Measurements from ENCODE around the gene DCAKD. TPM values are rescaled to one million over a fixed set of nuclear protein-coding genes. Genes with fewer than 3 reads are reported as not detected.

DCAKD gene
- polyA plus RNA-seq, 4 donors: 4.2 to 22.5 (median 11.4) TPM

GRCh38 chr17:44998646-44999045 is 52.8 kb downstream of the DCAKD start:
- Histone ChIP-seq H3K4me1 (ENCODE audit: control insufficient read depth in 3 of 3, insufficient read depth in 2 of 3, low read depth in 1 of 3, low read length in 2 of 3) (peaks cover 0 to 10% (median 0%) of the 10 kb centered on the region in 3 donors), H3K4me3 (ENCODE audit: low read depth in 1 of 3, low read length in 3 of 3) (no peak overlapping the region), H3K9me3 (ENCODE audit: control insufficient read depth in 2 of 2, insufficient read depth in 1 of 2, low read depth in 1 of 2, low read length in 1 of 2) (peaks cover 0 to 2% of the 10 kb centered on the region in 2 donors), H3K27me3 (ENCODE audit: control insufficient read depth in 3 of 3, insufficient read depth in 3 of 3, low read length in 3 of 3) (peaks cover 0 to 11% (median 0%) of the 10 kb centered on the region in 3 donors), H3K27ac (ENCODE audit: low read depth in 1 of 3, low read length in 2 of 3) (no peak overlapping the region), H3K36me3 (ENCODE audit: control insufficient read depth in 3 of 3, insufficient read depth in 2 of 3, low read depth in 1 of 3, low read length in 3 of 3) (no peaks in the 10 kb centered on the region)
- DNase-seq: no peak
- FAIRE-seq: no peak

DNA sequence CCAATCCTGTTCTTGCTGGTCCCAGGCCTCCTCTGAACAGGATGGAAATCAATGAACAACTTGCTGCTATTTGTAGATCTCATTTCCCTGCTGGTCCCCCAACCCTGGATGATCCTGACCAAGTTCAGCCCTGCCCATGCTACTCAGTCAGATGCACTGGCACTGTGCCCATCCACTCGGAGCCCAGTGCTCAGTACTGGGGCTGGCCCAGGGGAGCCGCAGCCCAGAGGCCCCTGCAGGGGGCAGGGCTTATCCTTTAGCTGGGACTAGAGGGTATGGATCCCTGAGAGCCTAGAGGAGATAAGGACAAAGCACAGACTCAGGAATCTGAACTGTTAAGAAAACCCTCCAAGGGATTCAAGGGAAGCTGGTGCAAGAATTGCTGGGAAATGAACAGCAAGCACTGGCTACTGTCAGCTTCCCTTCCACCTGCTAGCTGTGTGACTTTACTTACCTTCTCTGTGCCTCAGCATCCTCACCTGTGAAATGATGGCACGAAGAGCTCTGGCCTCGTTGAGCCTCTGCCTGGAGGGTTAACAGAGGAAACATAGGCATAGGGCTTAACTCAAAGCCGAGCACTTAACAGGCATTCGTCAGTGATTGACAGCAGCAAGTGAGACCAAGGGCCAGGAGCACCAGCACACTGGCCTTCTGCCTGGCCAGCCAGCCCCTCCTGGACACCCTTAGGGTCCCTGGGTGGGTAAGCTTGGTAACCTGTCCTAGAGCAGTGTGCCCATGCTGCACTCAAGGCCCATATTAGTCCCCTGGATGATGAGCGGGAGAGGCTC is 53.5 kb downstream of the DCAKD start:
- peaks cover 0 to 2% of the 10 kb centered on the region in 2 donors for H3K9me3 ChIP-seq (ENCODE audit: control insufficient read depth in 2 of 2, insufficient read depth in 1 of 2, low read depth in 1 of 2, low read length in 1 of 2)
- no peak overlapping the region for H3K4me3 ChIP-seq (ENCODE audit: low read depth in 1 of 3, low read length in 3 of 3)
- DNase-seq: peak in 1 of 2 donors; percentile 46
- FAIRE-seq: no peak
- H3K36me3 ChIP-seq (ENCODE audit: control insufficient read depth in 3 of 3, insufficient read depth in 2 of 3, low read depth in 1 of 3, low read length in 3 of 3): no peaks in the 10 kb centered on the region
- H3K27me3 ChIP-seq (ENCODE audit: control insufficient read depth in 3 of 3, insufficient read depth in 3 of 3, low read length in 3 of 3): peaks cover 0 to 6% (median 0%) of the 10 kb centered on the region in 3 donors
- peaks cover 0 to 10% (median 0%) of the 10 kb centered on the region in 3 donors for H3K4me1 ChIP-seq (ENCODE audit: control insufficient read depth in 3 of 3, insufficient read depth in 2 of 3, low read depth in 1 of 3, low read length in 2 of 3)
- 54 to 59% (median 55%) methylated on average over 7 of the region's 7 CpGs for WGBS, 3 donors
- H3K27ac ChIP-seq (ENCODE audit: low read depth in 1 of 3, low read length in 2 of 3): no peak overlapping the region

GRCh38 chr17:44996304-44996703 is 55.1 kb downstream of the DCAKD start:
- DNase-seq (no peak), FAIRE-seq (no peak)
- 75 to 77% (median 77%) methylated on average over 10 of the region's 10 CpGs for WGBS, 3 donors
- peaks cover 0 to 10% (median 0%) of the 10 kb centered on the region in 3 donors for H3K4me1 ChIP-seq (ENCODE audit: control insufficient read depth in 3 of 3, insufficient read depth in 2 of 3, low read depth in 1 of 3, low read length in 2 of 3)
- H3K36me3 ChIP-seq (ENCODE audit: control insufficient read depth in 3 of 3, insufficient read depth in 2 of 3, low read depth in 1 of 3, low read length in 3 of 3): no peaks in the 10 kb centered on the region
- peaks cover 0 to 2% of the 10 kb centered on the region in 2 donors for H3K9me3 ChIP-seq (ENCODE audit: control insufficient read depth in 2 of 2, insufficient read depth in 1 of 2, low read depth in 1 of 2, low read length in 1 of 2)
- no peak overlapping the region for H3K27ac ChIP-seq (ENCODE audit: low read depth in 1 of 3, low read length in 2 of 3)
- peaks cover 0 to 13% (median 0%) of the 10 kb centered on the region in 3 donors for H3K27me3 ChIP-seq (ENCODE audit: control insufficient read depth in 3 of 3, insufficient read depth in 3 of 3, low read length in 3 of 3)
- no peak overlapping the region for H3K4me3 ChIP-seq (ENCODE audit: low read depth in 1 of 3, low read length in 3 of 3)

DNA sequence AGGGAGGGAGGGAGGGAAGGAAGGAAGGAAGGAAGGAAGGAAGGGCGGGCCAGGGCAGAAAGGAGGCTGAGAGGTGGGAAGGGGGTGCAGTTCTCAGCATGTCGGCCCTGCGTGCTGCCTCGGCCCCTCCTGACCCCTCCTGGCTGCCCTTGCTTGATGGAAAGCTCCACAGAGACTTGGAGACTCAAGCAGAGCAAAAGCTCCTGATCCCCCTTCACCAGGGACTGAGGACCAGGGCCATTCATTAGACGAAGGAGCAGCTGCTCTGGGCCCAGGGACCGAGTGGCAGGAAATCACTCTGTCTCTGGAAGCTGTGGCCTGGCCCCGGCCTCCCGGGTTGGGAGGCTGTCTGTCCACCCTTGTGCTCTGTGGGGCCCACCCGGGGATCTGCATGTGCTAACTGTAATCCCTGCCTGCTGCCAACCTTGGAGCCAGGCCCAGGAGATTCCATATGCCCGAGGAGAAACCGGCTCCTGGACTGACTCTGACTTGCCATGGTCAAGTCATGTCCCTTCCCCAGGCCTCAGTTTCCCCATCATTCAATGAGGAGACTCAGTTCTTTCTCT is 55.9 kb downstream of the DCAKD start:
- no peaks in the 10 kb centered on the region for H3K36me3 ChIP-seq (ENCODE audit: control insufficient read depth in 3 of 3, insufficient read depth in 2 of 3, low read depth in 1 of 3, low read length in 3 of 3)
- peaks cover 0 to 10% (median 0%) of the 10 kb centered on the region in 3 donors for H3K4me1 ChIP-seq (ENCODE audit: control insufficient read depth in 3 of 3, insufficient read depth in 2 of 3, low read depth in 1 of 3, low read length in 2 of 3)
- 51 to 59% (median 56%) methylated on average over 11 of the region's 11 CpGs for WGBS, 3 donors
- H3K4me3 ChIP-seq (ENCODE audit: low read depth in 1 of 3, low read length in 3 of 3): no peak overlapping the region
- no peak overlapping the region for H3K27ac ChIP-seq (ENCODE audit: low read depth in 1 of 3, low read length in 2 of 3)
- peaks cover 0 to 2% of the 10 kb centered on the region in 2 donors for H3K9me3 ChIP-seq (ENCODE audit: control insufficient read depth in 2 of 2, insufficient read depth in 1 of 2, low read depth in 1 of 2, low read length in 1 of 2)
- DNase-seq: no peak
- peaks cover 0 to 13% (median 0%) of the 10 kb centered on the region in 3 donors for H3K27me3 ChIP-seq (ENCODE audit: control insufficient read depth in 3 of 3, insufficient read depth in 3 of 3, low read length in 3 of 3)
- no peak for FAIRE-seq

DNA sequence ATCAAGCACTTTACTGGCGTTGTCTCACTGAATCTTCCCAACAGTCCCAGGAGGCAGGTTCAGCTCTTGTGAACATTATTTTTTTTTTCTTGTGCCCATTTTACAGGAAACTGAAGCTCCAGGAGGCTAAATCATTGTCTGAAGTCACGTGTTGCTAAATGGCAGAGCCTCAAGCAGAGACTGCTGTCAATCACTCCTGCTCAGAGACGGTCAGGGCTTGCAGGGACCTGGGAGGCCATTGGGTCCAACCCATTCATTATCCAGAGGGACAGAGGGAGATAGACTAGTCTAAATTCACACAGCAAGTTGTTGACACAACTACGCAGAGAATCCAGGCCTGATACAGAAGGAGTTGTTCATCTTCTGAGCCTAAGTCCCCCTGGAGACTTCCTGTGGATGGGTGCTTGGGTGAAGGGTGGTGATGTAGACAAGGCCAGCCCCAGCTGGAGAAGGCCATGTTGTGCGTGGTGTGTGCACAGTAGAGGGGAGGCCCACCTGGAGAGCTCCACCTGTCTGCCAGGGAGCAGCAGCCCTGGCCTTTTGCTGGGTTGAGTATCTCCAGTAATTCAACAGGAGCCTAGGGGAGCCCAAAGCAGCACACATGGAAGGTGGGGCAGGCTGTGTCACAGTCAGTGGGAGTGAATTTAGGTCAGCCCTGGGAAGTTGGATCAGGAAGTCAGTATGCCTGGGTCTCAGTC is 59.0 kb downstream of the DCAKD start:
- 75 to 85% (median 77%) methylated on average over 5 of the region's 5 CpGs for WGBS, 3 donors
- DNase-seq: no peak
- Histone ChIP-seq H3K4me1 (ENCODE audit: control insufficient read depth in 3 of 3, insufficient read depth in 2 of 3, low read depth in 1 of 3, low read length in 2 of 3) (peaks cover 0 to 10% (median 0%) of the 10 kb centered on the region in 3 donors), H3K36me3 (ENCODE audit: control insufficient read depth in 3 of 3, insufficient read depth in 2 of 3, low read depth in 1 of 3, low read length in 3 of 3) (no peaks in the 10 kb centered on the region), H3K27me3 (ENCODE audit: control insufficient read depth in 3 of 3, insufficient read depth in 3 of 3, low read length in 3 of 3) (peaks cover 2 to 38% (median 4%) of the 10 kb centered on the region in 3 donors), H3K4me3 (ENCODE audit: low read depth in 1 of 3, low read length in 3 of 3) (no peak overlapping the region), H3K27ac (ENCODE audit: low read depth in 1 of 3, low read length in 2 of 3) (no peak overlapping the region), H3K9me3 (ENCODE audit: control insufficient read depth in 2 of 2, insufficient read depth in 1 of 2, low read depth in 1 of 2, low read length in 1 of 2) (no peaks in the 10 kb centered on the region)
- FAIRE-seq: no peak

DNA sequence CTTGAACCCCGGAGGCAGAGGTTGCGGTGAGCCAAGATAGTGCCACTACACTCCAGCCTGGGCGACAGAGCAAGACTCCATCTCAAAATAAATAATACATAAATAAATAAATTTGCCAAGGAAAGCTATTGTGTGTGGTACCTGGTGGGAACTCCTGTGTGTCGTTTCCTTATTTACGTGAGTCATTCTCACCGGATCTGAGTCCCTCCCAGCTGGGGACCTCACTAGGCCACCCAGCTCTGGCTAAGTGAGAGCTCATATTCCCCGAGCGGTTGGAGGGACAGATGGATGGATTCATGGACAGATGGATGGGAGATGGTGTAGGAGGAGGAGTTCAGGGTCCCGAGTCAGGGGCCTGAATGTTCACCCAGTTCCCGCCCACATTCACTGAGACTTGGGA is 60.4 kb downstream of the DCAKD start:
- Histone ChIP-seq H3K4me3 (ENCODE audit: low read depth in 1 of 3, low read length in 3 of 3) (no peak overlapping the region), H3K36me3 (ENCODE audit: control insufficient read depth in 3 of 3, insufficient read depth in 2 of 3, low read depth in 1 of 3, low read length in 3 of 3) (no peaks in the 10 kb centered on the region), H3K4me1 (ENCODE audit: control insufficient read depth in 3 of 3, insufficient read depth in 2 of 3, low read depth in 1 of 3, low read length in 2 of 3) (peaks cover 0 to 11% (median 0%) of the 10 kb centered on the region in 3 donors), H3K27me3 (ENCODE audit: control insufficient read depth in 3 of 3, insufficient read depth in 3 of 3, low read length in 3 of 3) (peaks cover 2 to 46% (median 4%) of the 10 kb centered on the region in 3 donors), H3K27ac (ENCODE audit: low read depth in 1 of 3, low read length in 2 of 3) (no peak overlapping the region), H3K9me3 (ENCODE audit: control insufficient read depth in 2 of 2, insufficient read depth in 1 of 2, low read depth in 1 of 2, low read length in 1 of 2) (no peaks in the 10 kb centered on the region)
- 69 to 73% (median 73%) methylated on average over 10 of the region's 10 CpGs for WGBS, 3 donors
- no peak for FAIRE-seq
- DNase-seq: no peak

DNA sequence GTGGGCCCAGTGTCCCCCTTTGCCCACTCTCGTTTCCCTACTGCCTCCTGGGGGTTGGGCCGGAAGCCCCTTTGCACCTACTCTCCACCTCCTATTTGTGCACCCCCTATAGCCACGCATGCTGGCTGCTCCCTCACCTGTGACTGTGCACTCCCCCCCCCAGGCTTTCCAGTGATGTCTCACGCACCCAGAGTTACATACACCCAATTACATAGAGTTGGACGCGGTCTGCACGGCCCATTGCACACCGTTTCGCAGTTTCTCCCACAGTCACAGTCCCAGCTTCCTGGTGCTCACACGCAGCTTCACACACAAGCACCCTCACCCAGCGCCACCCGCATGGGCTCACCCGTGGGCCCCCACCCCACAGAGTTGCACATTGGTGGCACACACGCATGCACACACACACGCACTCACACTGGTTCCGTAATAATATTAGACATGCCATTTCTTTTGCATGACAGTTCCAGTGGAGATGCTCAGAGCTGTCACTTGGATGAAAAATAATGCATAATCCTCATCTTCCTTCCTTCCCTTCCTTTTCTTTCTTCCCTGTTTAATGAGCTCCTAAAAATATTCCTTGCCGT is 61.8 kb downstream of the DCAKD start:
- Histone ChIP-seq H3K27me3 (ENCODE audit: control insufficient read depth in 3 of 3, insufficient read depth in 3 of 3, low read length in 3 of 3) (peaks cover 2 to 52% (median 4%) of the 10 kb centered on the region in 3 donors), H3K27ac (ENCODE audit: low read depth in 1 of 3, low read length in 2 of 3) (no peak overlapping the region), H3K4me3 (ENCODE audit: low read depth in 1 of 3, low read length in 3 of 3) (no peak overlapping the region), H3K9me3 (ENCODE audit: control insufficient read depth in 2 of 2, insufficient read depth in 1 of 2, low read depth in 1 of 2, low read length in 1 of 2) (no peaks in the 10 kb centered on the region), H3K4me1 (ENCODE audit: control insufficient read depth in 3 of 3, insufficient read depth in 2 of 3, low read depth in 1 of 3, low read length in 2 of 3) (peaks cover 0 to 11% (median 0%) of the 10 kb centered on the region in 3 donors), H3K36me3 (ENCODE audit: control insufficient read depth in 3 of 3, insufficient read depth in 2 of 3, low read depth in 1 of 3, low read length in 3 of 3) (no peaks in the 10 kb centered on the region)
- WGBS, 3 donors: 78 to 86% (median 83%) methylated on average over 17 of the region's 17 CpGs
- FAIRE-seq (no peak), DNase-seq (no peak)
